ENCODE data around the gene MAMLD1.

MAMLD1 gene

GRCh38 chrX:150363561-150364346 lies 637 bp downstream of the MAMLD1 start:
- H3K27me3 Mint-ChIP-seq (ENCODE audit: low read depth), result peaks cover 25% of the 10 kb centered on the region
- no peak overlapping the region for H3K27ac Mint-ChIP-seq
- H3K4me3 Mint-ChIP-seq, result peak overlapping the region; percentile 77
- H3K9me3 Mint-ChIP-seq, result no peaks in the 10 kb centered on the region
- H3K4me1 Mint-ChIP-seq (ENCODE audit: low read depth), result peaks cover 21% of the 10 kb centered on the region
- peaks cover 2% of the 10 kb centered on the region for H3K36me3 Mint-ChIP-seq (ENCODE audit: low read depth)

- H3K27ac Mint-ChIP-seq, result no peak overlapping the region
- peak overlapping the region; percentile 77 for H3K4me3 Mint-ChIP-seq
- peaks cover 2% of the 10 kb centered on the region for H3K36me3 Mint-ChIP-seq (ENCODE audit: low read depth)
- H3K9me3 Mint-ChIP-seq, result no peaks in the 10 kb centered on the region
- peaks cover 21% of the 10 kb centered on the region for H3K4me1 Mint-ChIP-seq (ENCODE audit: low read depth)
- H3K27me3 Mint-ChIP-seq (ENCODE audit: low read depth), result peaks cover 25% of the 10 kb centered on the region
Observed at GRCh38 chrX:150364347-150365050, 1.4 kb downstream of the MAMLD1 start.

- Mint-ChIP-seq H3K27me3 (ENCODE audit: low read depth) (peaks cover 18% of the 10 kb centered on the region), H3K4me3 (peak overlapping the region; percentile 82)
Observed at GRCh38 chrX:150365051-150365989, 2.2 kb downstream of the MAMLD1 start.

GRCh38 chrX:150365990-150366911 lies 3.1 kb downstream of the MAMLD1 start:
- peaks cover 16% of the 10 kb centered on the region for H3K4me1 Mint-ChIP-seq (ENCODE audit: low read depth)
- H3K27ac Mint-ChIP-seq, result peak overlapping the region; percentile 77

More at GRCh38 chrX:150365051-150365989, 2.2 kb downstream of the MAMLD1 start:
- peak overlapping the region; percentile 77 for H3K27ac Mint-ChIP-seq
- peaks cover 19% of the 10 kb centered on the region for H3K4me1 Mint-ChIP-seq (ENCODE audit: low read depth)
- no peaks in the 10 kb centered on the region for H3K9me3 Mint-ChIP-seq
- H3K36me3 Mint-ChIP-seq (ENCODE audit: low read depth), result peaks cover 2% of the 10 kb centered on the region

GRCh38 chrX:150366951-150367545 lies 3.9 kb downstream of the MAMLD1 start:
- peak overlapping the region; percentile 82 for H3K4me3 Mint-ChIP-seq
- peaks cover 4% of the 10 kb centered on the region for H3K36me3 Mint-ChIP-seq (ENCODE audit: low read depth)
- peaks cover 16% of the 10 kb centered on the region for H3K4me1 Mint-ChIP-seq (ENCODE audit: low read depth)
- H3K9me3 Mint-ChIP-seq, result no peaks in the 10 kb centered on the region
- peak overlapping the region; percentile 77 for H3K27ac Mint-ChIP-seq
- peaks cover 5% of the 10 kb centered on the region for H3K27me3 Mint-ChIP-seq (ENCODE audit: low read depth)

More at GRCh38 chrX:150365990-150366911, 3.1 kb downstream of the MAMLD1 start:
- Mint-ChIP-seq H3K9me3 (no peaks in the 10 kb centered on the region), H3K36me3 (ENCODE audit: low read depth) (peaks cover 2% of the 10 kb centered on the region), H3K27me3 (ENCODE audit: low read depth) (peaks cover 9% of the 10 kb centered on the region), H3K4me3 (peak overlapping the region; percentile 82)

GRCh38 chrX:150370589-150371312 lies 7.6 kb downstream of the MAMLD1 start:
- no peaks in the 10 kb centered on the region for H3K9me3 Mint-ChIP-seq
- peaks cover 1% of the 10 kb centered on the region for H3K36me3 Mint-ChIP-seq (ENCODE audit: low read depth)
- peaks cover 12% of the 10 kb centered on the region for H3K4me1 Mint-ChIP-seq (ENCODE audit: low read depth)
- H3K27ac Mint-ChIP-seq, result no peak overlapping the region
- no peak overlapping the region for H3K4me3 Mint-ChIP-seq
- no peaks in the 10 kb centered on the region for H3K27me3 Mint-ChIP-seq (ENCODE audit: low read depth)

GRCh38 chrX:150371877-150372276 lies 8.8 kb downstream of the MAMLD1 start:
- Mint-ChIP-seq H3K4me1 (ENCODE audit: low read depth) (peaks cover 2% of the 10 kb centered on the region), H3K4me3 (no peak overlapping the region), H3K27me3 (ENCODE audit: low read depth) (no peaks in the 10 kb centered on the region), H3K27ac (no peak overlapping the region), H3K9me3 (no peaks in the 10 kb centered on the region), H3K36me3 (ENCODE audit: low read depth) (peaks cover 1% of the 10 kb centered on the region)

- H3K9me3 Mint-ChIP-seq, result no peaks in the 10 kb centered on the region
Observed at GRCh38 chrX:150372280-150372679, 9.2 kb downstream of the MAMLD1 start.

GRCh38 chrX:150372756-150373155 lies 9.6 kb downstream of the MAMLD1 start:
- Mint-ChIP-seq H3K9me3 (no peaks in the 10 kb centered on the region), H3K36me3 (ENCODE audit: low read depth) (peaks cover 1% of the 10 kb centered on the region), H3K27ac (no peak overlapping the region), H3K27me3 (ENCODE audit: low read depth) (no peaks in the 10 kb centered on the region), H3K4me3 (no peak overlapping the region), H3K4me1 (ENCODE audit: low read depth) (peaks cover 1% of the 10 kb centered on the region)

More at GRCh38 chrX:150372280-150372679, 9.2 kb downstream of the MAMLD1 start:
- H3K27ac Mint-ChIP-seq, result no peak overlapping the region
- H3K4me3 Mint-ChIP-seq, result no peak overlapping the region
- no peaks in the 10 kb centered on the region for H3K4me1 Mint-ChIP-seq (ENCODE audit: low read depth)
- peaks cover 1% of the 10 kb centered on the region for H3K36me3 Mint-ChIP-seq (ENCODE audit: low read depth)
- H3K27me3 Mint-ChIP-seq (ENCODE audit: low read depth), result no peaks in the 10 kb centered on the region

GRCh38 chrX:150375243-150375770 lies 12.2 kb downstream of the MAMLD1 start:
- Mint-ChIP-seq H3K27ac (no peak overlapping the region), H3K4me1 (ENCODE audit: low read depth) (peaks cover 2% of the 10 kb centered on the region), H3K27me3 (ENCODE audit: low read depth) (no peaks in the 10 kb centered on the region), H3K36me3 (ENCODE audit: low read depth) (peaks cover 1% of the 10 kb centered on the region), H3K9me3 (no peaks in the 10 kb centered on the region), H3K4me3 (no peak overlapping the region)

GRCh38 chrX:150377005-150377404 lies 13.9 kb downstream of the MAMLD1 start:
- Mint-ChIP-seq H3K27me3 (ENCODE audit: low read depth) (no peaks in the 10 kb centered on the region), H3K4me3 (no peak overlapping the region), H3K27ac (no peak overlapping the region), H3K4me1 (ENCODE audit: low read depth) (peaks cover 2% of the 10 kb centered on the region), H3K9me3 (no peaks in the 10 kb centered on the region), H3K36me3 (ENCODE audit: low read depth) (peaks cover under 1% of the 10 kb centered on the region)

- H3K4me1 Mint-ChIP-seq (ENCODE audit: low read depth), result peaks cover 17% of the 10 kb centered on the region
- no peaks in the 10 kb centered on the region for H3K9me3 Mint-ChIP-seq
- H3K4me3 Mint-ChIP-seq, result no peak overlapping the region
- no peaks in the 10 kb centered on the region for H3K36me3 Mint-ChIP-seq (ENCODE audit: low read depth)
- no peaks in the 10 kb centered on the region for H3K27me3 Mint-ChIP-seq (ENCODE audit: low read depth)
- no peak overlapping the region for H3K27ac Mint-ChIP-seq
Observed at GRCh38 chrX:150405006-150405405, 41.9 kb downstream of the MAMLD1 start.

Data from T-helper 1 cell treated with Interleukin-12 subunit alpha and Interleukin-12 subunit beta and Interleukin-4 antibody, amounts not matched to agents 30 μg/mL and 1 μg/mL, for 36 hours (primary cell).